GM19099 (cell line): Measurements from ENCODE around the gene TMEM109.
A peak's percentile ranks its signal among the peaks of the same experiment; 100 is the strongest.

Experiments used
- POLR2A ChIP-seq: IDR thresholded peaks from 3 replicates; pipeline ENCODE4 v1.6.1; 2011; ENCODE audit warnings: low read depth; ENCODE audit not compliant: insufficient read length; ENCODE audit errors: extremely low read depth

TMEM109 gene, protein sequence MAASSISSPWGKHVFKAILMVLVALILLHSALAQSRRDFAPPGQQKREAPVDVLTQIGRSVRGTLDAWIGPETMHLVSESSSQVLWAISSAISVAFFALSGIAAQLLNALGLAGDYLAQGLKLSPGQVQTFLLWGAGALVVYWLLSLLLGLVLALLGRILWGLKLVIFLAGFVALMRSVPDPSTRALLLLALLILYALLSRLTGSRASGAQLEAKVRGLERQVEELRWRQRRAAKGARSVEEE

DNA sequence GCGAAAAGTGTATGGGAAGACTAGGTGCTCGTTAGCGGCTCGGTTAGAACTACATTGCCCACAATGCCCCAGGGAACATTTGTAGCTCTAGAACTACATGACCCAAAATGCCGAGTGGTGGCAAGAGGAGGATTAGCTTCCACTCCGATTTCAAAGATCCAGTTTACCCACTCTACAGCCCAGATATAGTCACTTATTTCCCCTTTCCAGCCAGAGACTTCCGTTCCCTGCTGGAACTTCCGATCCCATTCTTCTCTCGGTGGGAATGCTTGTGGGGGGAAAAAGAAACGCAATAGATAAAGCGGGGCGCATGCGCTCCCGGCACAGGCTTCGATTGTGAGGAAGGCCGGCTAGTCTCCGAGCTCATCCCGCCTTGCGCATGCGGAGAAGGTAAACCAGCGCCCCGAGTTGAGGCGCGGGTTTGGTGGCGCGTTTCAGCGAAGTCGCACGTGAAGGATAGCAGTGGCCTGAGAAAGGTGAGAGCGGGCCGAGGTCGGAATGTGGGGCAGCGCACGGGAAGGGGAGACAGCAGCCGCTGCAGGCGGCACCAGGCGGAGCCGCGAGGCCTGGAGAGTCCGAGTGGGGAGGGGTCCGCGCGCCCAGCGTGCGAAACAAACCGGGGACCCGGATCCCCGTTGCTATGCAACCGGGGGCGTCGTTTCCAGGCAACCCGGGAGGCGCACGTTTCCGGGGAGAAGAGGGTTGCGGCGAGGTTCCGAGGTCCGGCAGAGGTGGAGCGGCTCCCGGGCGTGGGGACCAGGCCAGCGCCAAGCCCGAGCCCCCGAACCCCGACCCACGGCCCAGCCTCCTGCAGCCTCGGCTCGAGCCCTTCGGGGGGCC is at the start of gene TMEM109:
Gene TMEM109, plus strand, starts transcription at position 366 of the 840 bp plus-strand sequence. CDS start 5,536 bp downstream, outside the sequence.
- peak; percentile 52 for TF ChIP-seq POLR2A

- no peak for TF ChIP-seq POLR2A
Observed at GRCh38 chr11:60864856-60865513, 49.0 kb upstream of the TMEM109 start.

GRCh38 chr11:60866911-60867870 is 46.8 kb upstream of the TMEM109 start, which contains the start of gene ZP1:
TSS of gene ZP1 (plus strand) at chr11:60867542. CDS start at chr11:60867562, 20 bp downstream.
- TF ChIP-seq POLR2A, result no peak

- TF ChIP-seq POLR2A, result no peak
Observed at GRCh38 chr11:60867871-60868681, 45.9 kb upstream of the TMEM109 start.

DNA sequence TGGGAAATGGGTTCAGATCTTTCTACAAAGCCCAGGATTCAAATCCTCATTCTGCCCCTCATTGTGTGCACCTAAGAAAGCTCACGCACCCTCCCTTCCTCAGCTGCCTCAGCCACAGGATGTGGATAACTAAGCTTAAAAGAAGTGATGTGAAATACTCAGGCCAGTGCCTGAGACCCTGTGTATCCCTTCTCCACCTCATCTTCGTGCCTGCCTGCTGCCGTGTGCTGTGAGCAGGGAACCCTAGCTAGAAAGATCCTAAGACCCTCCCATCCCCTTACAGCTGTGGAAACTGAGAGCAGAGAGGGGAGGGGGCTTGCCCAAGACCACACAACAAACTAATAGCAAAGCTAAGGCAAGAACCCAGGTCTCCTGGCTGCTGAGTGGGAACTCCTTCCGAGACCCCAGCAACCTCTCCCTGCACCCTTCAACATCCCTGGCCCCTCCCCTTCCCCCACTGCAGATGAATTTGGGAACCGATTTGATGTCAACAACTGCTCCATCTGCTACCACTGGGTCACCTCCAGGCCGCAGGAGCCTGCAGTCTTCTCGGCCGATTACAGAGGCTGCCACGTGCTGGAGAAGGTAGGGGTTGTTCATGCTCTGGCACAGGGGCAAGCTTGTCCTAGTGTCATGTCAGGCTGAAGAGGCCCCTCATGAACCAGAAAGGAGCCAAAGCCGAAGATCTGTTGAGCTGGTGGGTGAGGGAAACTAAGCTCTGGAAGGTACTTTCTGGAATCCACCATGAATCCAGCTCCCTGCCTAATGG is 45.1 kb upstream of the TMEM109 start:
- no peak for TF ChIP-seq POLR2A

- TF ChIP-seq POLR2A, result no peak
Observed at GRCh38 chr11:60869451-60869825, 44.5 kb upstream of the TMEM109 start.

DNA sequence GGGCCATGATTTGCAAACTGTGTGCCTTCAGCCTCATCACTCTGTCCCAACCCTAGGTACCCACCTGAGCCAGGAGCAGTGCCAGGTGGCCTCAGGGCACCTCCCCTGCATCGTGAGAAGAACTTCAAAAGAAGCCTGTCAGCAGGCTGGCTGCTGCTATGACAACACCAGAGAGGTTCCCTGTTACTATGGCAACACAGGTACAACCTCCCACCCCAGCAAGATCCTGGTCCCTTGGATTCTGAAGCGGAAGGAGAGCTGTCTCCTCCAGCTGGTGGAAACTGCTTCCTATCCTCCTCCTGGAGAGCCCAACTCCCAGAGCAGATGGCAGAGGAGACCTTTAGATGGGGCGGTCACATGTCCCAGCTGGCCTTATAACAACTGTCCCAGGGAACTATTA is 43.7 kb upstream of the TMEM109 start:
- TF ChIP-seq POLR2A, result no peak

- no peak for TF ChIP-seq POLR2A
Observed at GRCh38 chr11:60870733-60871377, 43.1 kb upstream of the TMEM109 start.

GRCh38 chr11:60871378-60872061 is 42.4 kb upstream of the TMEM109 start:
- no peak for TF ChIP-seq POLR2A

DNA sequence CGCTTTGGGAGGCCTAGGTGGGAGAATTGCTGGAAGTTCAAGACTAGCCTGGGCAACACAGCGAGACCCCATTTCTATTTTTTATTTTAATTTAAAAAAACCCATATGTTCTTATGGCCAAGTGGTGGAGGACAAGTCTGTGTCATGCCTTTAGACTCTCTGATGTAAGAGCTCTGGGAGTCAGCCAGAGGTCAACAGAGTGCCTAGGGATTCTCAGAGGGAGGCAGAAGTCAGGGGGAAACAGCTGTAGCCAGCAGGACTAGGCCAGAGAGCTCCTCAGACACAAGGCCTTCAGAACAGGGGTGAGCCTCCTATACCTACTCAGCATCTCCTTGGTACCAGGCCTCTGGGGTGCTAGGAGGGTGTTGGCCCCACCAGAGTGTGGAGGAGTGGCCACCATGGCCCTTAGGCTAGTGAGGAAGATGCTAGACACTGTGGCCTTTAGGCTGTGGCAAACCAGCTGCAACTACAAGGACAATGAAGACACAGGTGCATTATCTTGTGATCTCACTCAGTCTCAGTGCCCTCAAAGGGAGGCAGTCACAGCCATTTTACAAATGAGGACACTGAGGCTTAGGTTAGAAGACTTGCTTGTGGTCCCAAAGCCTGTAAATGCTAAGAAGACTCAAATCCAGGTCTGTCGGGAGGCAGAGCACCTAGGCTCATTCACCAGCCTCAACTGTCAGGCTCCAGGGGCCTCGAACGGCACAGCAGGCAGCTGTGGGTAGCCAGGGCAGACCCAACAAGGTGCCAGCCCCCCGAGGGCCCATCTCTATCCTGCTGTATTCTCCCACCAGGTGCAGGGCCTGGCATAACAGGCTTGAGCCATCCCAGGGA is 41.6 kb upstream of the TMEM109 start:
- no peak for TF ChIP-seq POLR2A

- no peak for TF ChIP-seq POLR2A
Observed at GRCh38 chr11:60872961-60873524, 40.9 kb upstream of the TMEM109 start.

DNA sequence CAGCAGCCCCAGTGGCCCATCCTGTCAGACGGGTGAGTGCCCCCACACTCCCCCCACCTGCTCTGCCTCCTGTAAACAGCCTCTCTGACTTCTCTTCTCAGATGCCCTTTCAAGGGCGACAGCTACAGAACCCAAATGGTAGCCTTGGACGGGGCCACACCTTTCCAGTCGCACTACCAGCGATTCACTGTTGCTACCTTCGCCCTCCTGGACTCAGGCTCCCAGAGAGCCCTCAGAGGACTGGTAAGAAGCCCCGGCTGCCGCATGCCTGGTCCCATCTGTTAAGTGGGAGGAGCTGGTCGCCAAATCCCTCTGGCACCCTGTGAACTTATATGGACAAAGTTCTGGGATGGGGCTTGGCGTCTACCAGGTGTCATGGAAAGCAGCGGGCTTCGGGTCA is 40.4 kb upstream of the TMEM109 start:
- TF ChIP-seq POLR2A, result no peak
